ENCODE measurements around the gene OSBPL5. TPM values are rescaled to one million over a fixed set of nuclear protein-coding genes. Genes with fewer than 3 reads are reported as not detected.

OSBPL5 gene
- total RNA-seq, 1 experiment from 2014 or later: 16.1 TPM

- H3K36me3 Mint-ChIP-seq (ENCODE audit: insufficient read depth in 1 of 3, low read depth in 3 of 3): no peaks in the 10 kb centered on the region; a peak in 1 of 7 replicates
- Histone ChIP-seq H3K18ac (ENCODE audit: insufficient read length, low read depth, low read length) (peak overlapping the region; percentile 32), H2BK120ac (ENCODE audit: low read depth, low read length, poor library complexity, severe bottlenecking) (no peak overlapping the region), H3K79me1 (ENCODE audit: insufficient read depth, low read depth, low read length, poor library complexity, severe bottlenecking) (no peaks in the 10 kb centered on the region), H2BK5ac (ENCODE audit: insufficient read length, low read length) (no peak overlapping the region), H2BK15ac (ENCODE audit: low read depth, low read length) (no peak overlapping the region), H3K56ac (ENCODE audit: insufficient read length, low read depth, low read length) (no peak overlapping the region), H4K8ac (replicated peaks; ENCODE audit: insufficient read length, low read depth, low read length) (no peak overlapping the region), H3K27ac (ENCODE audit: insufficient read length, low read depth, low read length) (no peak overlapping the region), H4K91ac (ENCODE audit: insufficient read length, low read depth, low read length) (no peak overlapping the region), H3K79me2 (ENCODE audit: insufficient read depth, low read length) (no peaks in the 10 kb centered on the region), H3T11ph (ENCODE audit: low read length) (no peak overlapping the region), H4K20me1 (ENCODE audit: control insufficient read depth, insufficient read depth, insufficient read length) (peaks cover 4% of the 10 kb centered on the region), H3K14ac (ENCODE audit: insufficient read depth, low read length) (no peak overlapping the region), H2AFZ (ENCODE audit: low read length) (no peak overlapping the region), H3K23me2 (ENCODE audit: insufficient read length, low read depth, low read length, poor library complexity, severe bottlenecking) (no peaks in the 10 kb centered on the region), H3K9me3 (ENCODE audit: control insufficient read depth, low read depth, low read length) (no peaks in the 10 kb centered on the region), H2AK5ac (ENCODE audit: insufficient read length, low read length) (no peak overlapping the region), H3K4me2 (ENCODE audit: insufficient read depth, insufficient read length, low read length) (no peak overlapping the region), H2BK12ac (ENCODE audit: insufficient read length, low read depth, low read length) (no peak overlapping the region), H3K4me1 (ENCODE audit: insufficient read depth, low read length) (no peaks in the 10 kb centered on the region; the same call in 1 of the 2 replicates), H2BK20ac (ENCODE audit: low read depth, low read length, poor library complexity, severe bottlenecking) (no peak overlapping the region), H3K23ac (ENCODE audit: insufficient read length, low read depth, low read length) (no peak overlapping the region), H3K4ac (ENCODE audit: low read depth, low read length) (no peak overlapping the region), H3K27me3 (ENCODE audit: insufficient read depth, low read length) (no peaks in the 10 kb centered on the region), H4K5ac (ENCODE audit: insufficient read length, low read depth, low read length) (no peak overlapping the region), H3K9ac (ENCODE audit: extremely low read depth, insufficient read length, low read length) (no peak overlapping the region)
- no peak for DNase-seq
- H3K27me3 Mint-ChIP-seq (ENCODE audit: low read depth): no peaks in the 10 kb centered on the region
- no peak overlapping the region for H3K27ac Mint-ChIP-seq
- TF ChIP-seq, protein P1, sequence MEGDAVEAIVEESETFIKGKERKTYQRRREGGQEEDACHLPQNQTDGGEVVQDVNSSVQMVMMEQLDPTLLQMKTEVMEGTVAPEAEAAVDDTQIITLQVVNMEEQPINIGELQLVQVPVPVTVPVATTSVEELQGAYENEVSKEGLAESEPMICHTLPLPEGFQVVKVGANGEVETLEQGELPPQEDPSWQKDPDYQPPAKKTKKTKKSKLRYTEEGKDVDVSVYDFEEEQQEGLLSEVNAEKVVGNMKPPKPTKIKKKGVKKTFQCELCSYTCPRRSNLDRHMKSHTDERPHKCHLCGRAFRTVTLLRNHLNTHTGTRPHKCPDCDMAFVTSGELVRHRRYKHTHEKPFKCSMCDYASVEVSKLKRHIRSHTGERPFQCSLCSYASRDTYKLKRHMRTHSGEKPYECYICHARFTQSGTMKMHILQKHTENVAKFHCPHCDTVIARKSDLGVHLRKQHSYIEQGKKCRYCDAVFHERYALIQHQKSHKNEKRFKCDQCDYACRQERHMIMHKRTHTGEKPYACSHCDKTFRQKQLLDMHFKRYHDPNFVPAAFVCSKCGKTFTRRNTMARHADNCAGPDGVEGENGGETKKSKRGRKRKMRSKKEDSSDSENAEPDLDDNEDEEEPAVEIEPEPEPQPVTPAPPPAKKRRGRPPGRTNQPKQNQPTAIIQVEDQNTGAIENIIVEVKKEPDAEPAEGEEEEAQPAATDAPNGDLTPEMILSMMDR (conservative IDR thresholded peaks at IDR 0.05): no peak
- H3K9me3 Mint-ChIP-seq: no peaks in the 10 kb centered on the region
- WGBS (ENCODE audit: extremely low coverage, insufficient read length, low lambda C conversion rate): no CpG with 5 or more reads among the region's 8 CpGs
- peaks cover 7 to 16% of the 10 kb centered on the region in 2 experiments for H3K4me1 Mint-ChIP-seq
- no peak overlapping the region for H3K4me3 Mint-ChIP-seq
These were observed 26.0 kb downstream of the OSBPL5 start for GRCh38 chr11:3139086-3139440.
